Lower lobe of right lung (tissue), 2 donors: ENCODE measurements around the gene ANP32B. TPM values are rescaled to one million over a fixed set of nuclear protein-coding genes. Genes with fewer than 3 reads are reported as not detected.

ENCODE experiments used
- ATAC-seq, 2 donors: fragments of 200-7000 bp; cut with Tn5 transposase; one replicate each; pipeline ENCODE4 v1.9.1; 2020 to 2022; ENCODE audit warnings: mild to moderate bottlenecking in 2 of 2, moderate library complexity in 2 of 2
- DNase-seq: peaks from one replicate; pipeline ENCODE4 v3.0.0-alpha.2; 2020
- H3K27ac ChIP-seq: fragments of 200-600 bp; one replicate; pipeline ENCODE4 v1.8.0; 2022
- H3K27me3 ChIP-seq: fragments of 200-600 bp; one replicate; pipeline ENCODE4 v1.8.0; 2022; ENCODE audit warnings: low read depth
- H3K36me3 ChIP-seq: fragments of 200-600 bp; one replicate; pipeline ENCODE4 v1.8.0; 2022; ENCODE audit warnings: mild to moderate bottlenecking
- H3K4me1 ChIP-seq: fragments of 200-600 bp; one replicate; pipeline ENCODE4 v1.8.0; 2022
- H3K4me3 ChIP-seq: fragments of 200-600 bp; one replicate; pipeline ENCODE4 v1.8.0; 2022; ENCODE audit warnings: mild to moderate bottlenecking
- H3K9me3 ChIP-seq: fragments of 200-600 bp; one replicate; pipeline ENCODE4 v1.8.0; 2022
- CTCF ChIP-seq: fragments of 200-600 bp; IDR thresholded peaks from one replicate; pipeline ENCODE4 v1.8.0; 2022; ENCODE audit warnings: antibody characterized with exemption, mild to moderate bottlenecking
- intact Hi-C: fragments of 100-400 bp; cut with DNase I; formaldehyde crosslinking; loops from one replicate; pipeline ENCODE4 v1.11.0; 2022
- total RNA-seq: library from RNA; stranded (reverse); fragmentation: NEBNext Ultra II Directional; extraction: Animal tissue kit (Norgen Biotek cat#: 25700); gene quantifications from one replicate; pipeline ENCODE4 v1.2.1, GENCODE V29; 2021
- donor health status: DM: no; HTN: yes; CAD: no; lungs with severe emphysema.

The ANP32B gene
- total RNA-seq, 1 donor from 2014 or later = 120 TPM

- H3K4me1 ChIP-seq = peaks cover 34% of the 10 kb centered on the region
- no peak for DNase-seq
- no peak for TF ChIP-seq CTCF
- H3K27ac ChIP-seq = peak overlapping the region; percentile 96
- peak in 1 of 2 donors; percentile 2 for ATAC-seq
- no peaks in the 10 kb centered on the region for H3K9me3 ChIP-seq
- peak overlapping the region; percentile 94 for H3K4me3 ChIP-seq
- H3K36me3 ChIP-seq = peaks cover 18% of the 10 kb centered on the region
- intact Hi-C loops = no loop called here
- no peaks in the 10 kb centered on the region for H3K27me3 ChIP-seq
Observed at GRCh38 chr9:98057138-98057799, 74.1 kb downstream of the ANP32B start.

GRCh38 chr9:98062161-98062560, 79.0 kb downstream of the ANP32B start:
- ATAC-seq = no peak

GRCh38 chr9:98064623-98065392, 81.7 kb downstream of the ANP32B start:
- TF ChIP-seq CTCF = no peak
- DNase-seq (no peak), ATAC-seq (no peak)
- Histone ChIP-seq H3K4me3 (no peak overlapping the region), H3K36me3 (peaks cover 71% of the 10 kb centered on the region), H3K27ac (no peak overlapping the region), H3K4me1 (peaks cover 2% of the 10 kb centered on the region), H3K9me3 (no peaks in the 10 kb centered on the region), H3K27me3 (no peaks in the 10 kb centered on the region)
- intact Hi-C loops = no loop called here

More at GRCh38 chr9:98062161-98062560, 79.0 kb downstream of the ANP32B start:
- peaks cover 29% of the 10 kb centered on the region for H3K4me1 ChIP-seq
- no peak overlapping the region for H3K4me3 ChIP-seq
- TF ChIP-seq CTCF = no peak
- H3K27ac ChIP-seq = no peak overlapping the region
- H3K27me3 ChIP-seq = no peaks in the 10 kb centered on the region
- peaks cover 58% of the 10 kb centered on the region for H3K36me3 ChIP-seq
- no peak for DNase-seq
- intact Hi-C loops = no loop called here
- no peaks in the 10 kb centered on the region for H3K9me3 ChIP-seq

Other genes starting within 250 kb of the ANP32B start
- not detected for gene FOXE1, start 130.1 kb upstream of the ANP32B start, total RNA-seq
- gene TRMO, start 60.8 kb upstream of the ANP32B start, total RNA-seq = 18.8 TPM
- 0.56 TPM for gene HEMGN, start 45.2 kb upstream of the ANP32B start, total RNA-seq
- gene NANS, start 73.4 kb downstream of the ANP32B start, total RNA-seq = 61.9 TPM
- 82.5 TPM for gene TRIM14, start 135.9 kb downstream of the ANP32B start, total RNA-seq
- 26.1 TPM for gene CORO2A, start 209.3 kb downstream of the ANP32B start, total RNA-seq